ENCODE measurements around the gene TCF19. TPM values are rescaled to one million over a fixed set of nuclear protein-coding genes. Genes with fewer than 3 reads are reported as not detected.
"Not testable (repeated sequence)": the region's sequence is repeated elsewhere in the genome, so short reads cannot be mapped to it uniquely, and the experiment has no call there.

TCF19 gene
- total RNA-seq, 1 experiment from 2014 or later, result 21.4 TPM

DNA sequence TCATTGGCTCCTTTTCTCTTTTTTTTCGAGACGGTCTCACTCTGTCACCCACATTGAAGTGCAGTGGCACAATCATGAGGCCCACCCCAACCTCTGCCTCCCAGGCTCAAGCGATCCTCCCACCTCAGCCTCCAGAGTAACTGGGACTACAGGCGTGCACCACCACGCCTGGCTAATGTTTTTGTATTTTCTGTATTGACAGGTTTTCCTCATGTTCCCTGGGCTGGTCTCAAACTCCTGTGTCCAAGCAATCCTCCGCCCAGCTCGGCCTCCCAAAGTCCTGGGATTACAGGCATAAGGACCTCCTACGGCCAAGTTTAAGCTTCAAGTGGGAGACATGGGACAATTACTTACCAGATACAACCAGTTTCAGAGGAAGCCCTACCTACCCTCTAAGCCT lies 21.5 kb downstream of the TCF19 start:
- no peak overlapping the region for H3K4me3 ChIP-seq (ENCODE audit: low read depth in 2 of 2, low read length in 2 of 2)
- no peak for ATAC-seq
- no peaks in the 10 kb centered on the region for H3K36me3 ChIP-seq (ENCODE audit: control insufficient read depth, insufficient read depth, low read length)
- no peaks in the 10 kb centered on the region for H3K9me3 ChIP-seq (ENCODE audit: control insufficient read depth, insufficient read depth, low read depth, low read length)
- TF ChIP-seq SIN3A (IDR thresholded peaks at IDR 0.05; ENCODE audit: borderline replicate concordance, insufficient read depth, low read depth, low read length) (no peak), CTCF (IDR thresholded peaks at IDR 0.05) (no peak), TCF7L2 (IDR thresholded peaks at IDR 0.05; ENCODE audit: low read depth, low read length) (no peak), REST (IDR thresholded peaks at IDR 0.05; ENCODE audit: insufficient read depth in 1 of 2, low read depth in 2 of 2, low read length in 1 of 2) (no peak), POLR2AphosphoS5 (IDR thresholded peaks at IDR 0.05; ENCODE audit: low read depth, low read length) (no peak)
- no peaks in the 10 kb centered on the region for H3K27me3 ChIP-seq (ENCODE audit: control insufficient read depth, insufficient read depth, low read length)
- BruUV-seq (replicated peaks), result no TSS peak
- in situ Hi-C loops (cut with HindIII; ENCODE audit: low pct_unique_long_range_greater_than_20kb, low sequenced_read_pairs), result no loop called here
- H3K4me1 ChIP-seq (ENCODE audit: control insufficient read depth, insufficient read depth, low read length), result no peaks in the 10 kb centered on the region
- intact Hi-C loops (cut with micrococcal nuclease; ENCODE audit: unreplicated experiment), result no loop called here
- POLR2A ChIA-PET, result no interaction called here
- DNase-seq (ENCODE audit: low read depth, low spot score), result no peak
- CTCF ChIA-PET, result no interaction called here
- no peak overlapping the region for H3K27ac ChIP-seq (ENCODE audit: low read length)

DNA sequence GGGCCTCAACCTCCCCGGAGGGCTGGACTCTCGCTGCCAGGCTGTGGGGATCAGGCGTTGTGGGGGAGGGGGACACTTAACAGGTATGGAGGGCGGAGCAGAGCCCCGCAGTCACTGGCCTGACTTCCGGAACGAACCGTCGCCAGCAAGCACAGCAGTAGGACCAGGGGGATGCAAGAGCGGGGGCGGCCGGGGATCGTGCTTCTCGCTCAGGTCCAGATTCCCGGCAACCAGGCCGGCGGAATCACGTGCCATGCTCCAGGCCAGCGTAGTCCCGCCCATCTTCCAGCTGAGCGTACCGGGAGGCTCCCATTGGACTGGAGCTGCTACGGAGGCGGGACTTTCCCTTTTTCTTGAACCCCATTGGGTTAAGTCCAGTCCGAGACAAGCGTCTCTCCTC lies 22.1 kb downstream of the TCF19 start:
- Histone ChIP-seq H3K36me3 (ENCODE audit: control insufficient read depth, insufficient read depth, low read length) (no peaks in the 10 kb centered on the region), H3K27ac (ENCODE audit: low read length) (no peak overlapping the region), H3K4me3 (ENCODE audit: low read depth in 2 of 2, low read length in 2 of 2) (no peak overlapping the region), H3K9me3 (ENCODE audit: control insufficient read depth, insufficient read depth, low read depth, low read length) (no peaks in the 10 kb centered on the region), H3K27me3 (ENCODE audit: control insufficient read depth, insufficient read depth, low read length) (no peaks in the 10 kb centered on the region), H3K4me1 (ENCODE audit: control insufficient read depth, insufficient read depth, low read length) (no peaks in the 10 kb centered on the region)
- in situ Hi-C loops (cut with HindIII; ENCODE audit: low pct_unique_long_range_greater_than_20kb, low sequenced_read_pairs), result no loop called here
- intact Hi-C loops (cut with micrococcal nuclease; ENCODE audit: unreplicated experiment), result no loop called here
- ATAC-seq, result peak; percentile 69; the same call in 1 of the 2 replicates
- DNase-seq (ENCODE audit: low read depth, low spot score), result no peak
- POLR2A ChIA-PET, result no interaction called here
- no peak for TF ChIP-seq SIN3A (IDR thresholded peaks at IDR 0.05; ENCODE audit: borderline replicate concordance, insufficient read depth, low read depth, low read length)
- TF ChIP-seq REST (IDR thresholded peaks at IDR 0.05; ENCODE audit: insufficient read depth in 1 of 2, low read depth in 2 of 2, low read length in 1 of 2), result no peak
- TF ChIP-seq CTCF (IDR thresholded peaks at IDR 0.05), result no peak
- TF ChIP-seq TCF7L2 (IDR thresholded peaks at IDR 0.05; ENCODE audit: low read depth, low read length), result no peak
- no peak for TF ChIP-seq POLR2AphosphoS5 (IDR thresholded peaks at IDR 0.05; ENCODE audit: low read depth, low read length)
- CTCF ChIA-PET, result no interaction called here
- BruUV-seq (replicated peaks), result no TSS peak

DNA sequence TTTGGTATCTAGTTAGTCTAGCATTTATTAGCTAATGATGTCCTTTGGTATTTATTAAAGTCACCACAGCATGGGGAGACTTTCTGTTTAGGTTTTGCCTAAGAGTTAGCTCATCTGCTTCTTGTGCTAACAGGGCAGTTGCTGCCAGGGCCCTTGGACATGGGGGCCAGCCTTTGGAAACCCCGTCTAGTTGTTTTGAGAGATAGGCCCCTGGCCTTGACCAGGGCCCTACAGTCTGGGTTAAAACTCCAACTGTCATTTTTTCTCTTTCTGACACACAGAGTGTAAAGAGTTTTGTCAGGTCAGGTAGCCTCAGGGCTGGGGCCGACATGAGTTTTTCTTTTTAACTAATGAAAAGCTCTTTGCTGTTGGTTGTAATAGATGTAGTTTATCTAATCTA lies 24.9 kb downstream of the TCF19 start:
- CTCF ChIA-PET; H3K36me3 ChIP-seq (ENCODE audit: control insufficient read depth, insufficient read depth, low read length); H3K27ac ChIP-seq (ENCODE audit: low read length); ATAC-seq; BruUV-seq (replicated peaks); H3K4me3 ChIP-seq (ENCODE audit: low read depth in 2 of 2, low read length in 2 of 2); intact Hi-C loops (cut with micrococcal nuclease; ENCODE audit: unreplicated experiment); DNase-seq (ENCODE audit: low read depth, low spot score); in situ Hi-C loops (cut with HindIII; ENCODE audit: low pct_unique_long_range_greater_than_20kb, low sequenced_read_pairs); H3K4me1 ChIP-seq (ENCODE audit: control insufficient read depth, insufficient read depth, low read length); H3K27me3 ChIP-seq (ENCODE audit: control insufficient read depth, insufficient read depth, low read length); H3K9me3 ChIP-seq (ENCODE audit: control insufficient read depth, insufficient read depth, low read depth, low read length); POLR2A ChIA-PET: not testable (repeated sequence)

DNA sequence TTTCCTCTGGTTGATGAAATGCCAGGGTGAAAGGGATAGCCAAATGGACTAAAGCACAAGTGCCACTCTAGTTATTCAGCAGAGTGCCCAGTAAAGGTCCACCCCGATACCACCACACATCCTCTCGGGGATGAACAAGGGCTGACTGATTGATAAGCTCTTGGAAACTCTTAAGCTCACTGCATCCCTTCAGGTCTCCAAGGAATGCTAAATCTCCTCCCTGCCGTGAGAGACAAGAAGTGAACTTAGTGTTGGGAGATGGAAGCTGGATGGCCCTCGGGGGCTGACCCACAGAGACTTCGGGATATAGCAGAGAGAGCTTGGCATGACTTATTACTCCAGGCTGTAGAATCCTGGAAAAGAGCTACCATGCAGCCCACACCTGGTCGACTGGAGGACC lies 25.5 kb downstream of the TCF19 start:
- DNase-seq (ENCODE audit: low read depth, low spot score); H3K9me3 ChIP-seq (ENCODE audit: control insufficient read depth, insufficient read depth, low read depth, low read length); intact Hi-C loops (cut with micrococcal nuclease; ENCODE audit: unreplicated experiment); H3K4me3 ChIP-seq (ENCODE audit: low read depth in 2 of 2, low read length in 2 of 2); H3K4me1 ChIP-seq (ENCODE audit: control insufficient read depth, insufficient read depth, low read length); in situ Hi-C loops (cut with HindIII; ENCODE audit: low pct_unique_long_range_greater_than_20kb, low sequenced_read_pairs); ATAC-seq; CTCF ChIA-PET; H3K27me3 ChIP-seq (ENCODE audit: control insufficient read depth, insufficient read depth, low read length); BruUV-seq (replicated peaks); H3K36me3 ChIP-seq (ENCODE audit: control insufficient read depth, insufficient read depth, low read length); POLR2A ChIA-PET; H3K27ac ChIP-seq (ENCODE audit: low read length): not testable (repeated sequence)
